Measurements from ENCODE around the gene RILPL1.

Gene RILPL1

DNA sequence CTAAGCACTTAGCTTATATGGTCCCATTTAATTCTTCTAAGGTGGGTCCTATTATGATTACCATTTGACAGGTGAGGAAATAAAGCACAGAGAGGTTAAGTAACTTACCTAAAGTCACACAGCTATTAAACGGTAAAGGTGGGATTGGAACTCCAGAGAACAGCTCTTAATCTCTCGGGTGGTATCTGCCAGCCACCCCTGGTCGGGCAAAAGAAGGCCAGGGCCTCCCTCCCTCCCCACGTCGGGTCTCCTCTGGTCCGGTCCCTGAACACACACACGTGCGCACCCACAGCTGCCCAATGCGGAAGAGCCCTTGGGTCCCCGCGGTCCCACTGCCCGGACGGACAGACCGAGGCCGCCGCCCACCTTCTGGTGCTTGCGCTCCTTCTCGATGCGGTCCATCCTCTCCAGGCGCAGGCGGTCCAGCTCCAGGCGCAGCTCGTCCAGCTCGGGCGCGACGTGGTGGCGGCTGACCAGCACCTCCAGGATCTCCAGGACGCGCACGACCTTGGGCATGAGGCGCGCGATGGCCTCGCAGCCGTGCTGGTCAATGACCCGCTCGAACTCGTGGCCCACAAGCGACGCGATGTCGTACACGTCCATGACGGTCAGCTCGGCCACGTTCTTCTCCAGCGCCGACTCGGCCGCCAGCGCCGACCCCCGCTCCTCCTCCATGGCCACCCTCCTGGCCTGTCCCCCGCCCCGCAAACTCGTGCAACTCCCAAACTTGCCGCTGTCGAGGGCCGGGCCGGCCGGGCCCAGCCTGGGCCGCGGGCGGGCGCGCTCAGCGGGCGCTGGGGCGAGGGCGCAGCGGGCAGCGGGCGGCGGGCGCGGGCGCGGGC, 490 bp downstream of the RILPL1 start:
- TF ChIP-seq GATA2 (IDR thresholded peaks at IDR 0.05; ENCODE audit: low read depth, low read length) (no peak), GATA3 (IDR thresholded peaks at IDR 0.05; ENCODE audit: low read depth, low read length) (no peak)

DNA sequence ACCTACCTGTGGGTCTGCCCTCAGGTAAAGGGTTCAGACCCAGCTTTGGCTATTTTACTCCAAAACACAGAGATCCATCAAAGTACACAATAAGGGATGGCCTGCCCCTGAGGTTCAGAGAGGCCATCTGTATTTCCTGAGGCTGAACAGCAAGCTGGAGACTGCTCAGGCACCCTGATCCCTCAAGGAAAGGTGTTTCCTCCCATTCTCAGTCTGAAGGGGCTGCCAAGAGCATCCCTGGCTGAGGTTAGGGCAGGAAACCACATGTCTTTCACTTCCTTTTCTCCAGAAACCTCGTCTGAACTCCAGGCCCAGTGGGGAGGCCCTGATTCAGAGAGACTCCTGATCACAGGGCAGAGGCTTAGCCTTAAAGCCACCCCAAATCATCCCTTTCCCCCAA, 1.5 kb downstream of the RILPL1 start:
- TF ChIP-seq GATA2 (IDR thresholded peaks at IDR 0.05; ENCODE audit: low read depth, low read length) (no peak), GATA3 (IDR thresholded peaks at IDR 0.05; ENCODE audit: low read depth, low read length) (no peak)

DNA sequence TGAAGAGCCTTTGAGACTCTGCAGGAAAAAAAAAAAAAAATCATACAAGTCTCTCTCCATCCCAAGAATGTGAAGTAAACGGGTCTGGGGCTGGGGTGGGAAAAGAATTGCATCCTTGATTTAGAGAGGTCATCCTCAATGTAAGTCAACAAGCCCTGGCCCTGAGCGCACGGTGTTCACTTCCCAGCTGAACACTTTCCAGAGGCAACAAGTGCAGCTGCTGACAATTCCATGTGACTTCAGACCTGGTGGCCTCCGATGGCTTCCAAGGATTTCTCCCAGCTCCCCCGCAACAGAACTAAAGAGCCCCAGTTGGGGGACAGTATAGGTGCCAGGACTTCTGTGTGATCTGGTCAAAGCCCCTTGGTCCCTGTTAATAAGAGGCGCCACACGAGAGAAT, 2.4 kb downstream of the RILPL1 start:
- TF ChIP-seq GATA2 (IDR thresholded peaks at IDR 0.05; ENCODE audit: low read depth, low read length) (no peak), GATA3 (IDR thresholded peaks at IDR 0.05; ENCODE audit: low read depth, low read length) (no peak)

DNA sequence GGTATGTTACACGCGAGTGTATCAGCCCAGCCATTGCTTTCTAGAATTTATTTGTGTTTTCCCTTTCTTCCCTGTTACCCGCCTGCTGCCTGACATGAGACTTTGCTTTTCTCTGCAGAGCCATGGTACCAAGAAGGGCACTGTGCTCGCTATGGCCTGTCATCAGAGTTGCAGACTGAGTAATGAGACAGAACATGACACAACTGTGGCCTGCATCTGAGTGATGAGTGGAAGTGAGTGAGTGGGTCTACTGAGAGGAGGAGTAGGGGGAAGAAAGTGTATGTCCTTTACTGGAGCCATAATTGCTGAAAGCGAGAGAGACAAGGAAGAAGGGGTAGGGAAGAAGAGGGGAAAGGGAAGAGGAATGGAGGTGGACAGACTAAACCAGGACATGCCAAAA, 2.9 kb downstream of the RILPL1 start:
- TF ChIP-seq GATA3 (IDR thresholded peaks at IDR 0.05; ENCODE audit: low read depth, low read length) = no peak
- TF ChIP-seq GATA2 (IDR thresholded peaks at IDR 0.05; ENCODE audit: low read depth, low read length) = no peak

DNA sequence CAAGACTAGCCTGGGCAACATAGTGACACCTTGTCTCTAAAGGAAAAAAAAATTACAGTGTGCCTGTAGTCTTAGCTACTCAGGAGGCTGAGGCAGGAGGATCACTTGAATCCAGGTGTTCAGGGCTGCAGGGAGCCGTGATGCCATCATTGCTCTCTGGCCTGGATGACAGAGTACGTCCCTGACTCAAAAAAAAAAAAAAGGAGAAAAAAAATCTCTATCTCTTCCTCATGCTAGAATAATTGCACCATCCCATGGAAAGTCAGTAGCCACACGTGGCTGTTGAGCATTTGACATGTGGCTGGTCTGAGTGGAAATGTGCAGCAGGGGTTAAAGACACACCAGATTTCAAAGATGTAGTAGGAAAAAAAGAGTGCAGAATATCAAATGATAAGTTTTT, 3.8 kb downstream of the RILPL1 start:
- TF ChIP-seq GATA3 (IDR thresholded peaks at IDR 0.05; ENCODE audit: low read depth, low read length) = no peak
- no peak for TF ChIP-seq GATA2 (IDR thresholded peaks at IDR 0.05; ENCODE audit: low read depth, low read length)

DNA sequence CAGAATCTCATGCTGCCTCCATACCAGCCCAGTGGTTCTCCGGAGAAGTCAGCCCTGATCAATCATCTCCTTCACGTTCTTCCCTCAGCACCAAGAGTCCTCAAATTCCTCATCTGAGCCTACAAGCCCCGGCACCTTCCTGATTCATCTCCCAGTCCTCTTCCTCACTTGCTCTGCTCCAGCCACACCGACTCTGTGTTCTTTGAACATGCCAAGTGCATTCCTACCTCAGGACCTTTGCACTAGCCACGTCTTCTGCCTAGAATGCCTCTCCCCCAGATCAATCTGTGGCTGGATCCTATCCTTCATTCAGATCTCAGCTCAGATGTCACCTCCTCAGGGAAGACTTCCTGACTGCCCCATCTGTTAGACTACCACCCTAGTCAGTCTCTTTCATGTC, 4.7 kb downstream of the RILPL1 start:
- TF ChIP-seq GATA2 (IDR thresholded peaks at IDR 0.05; ENCODE audit: low read depth, low read length) = no peak
- TF ChIP-seq GATA3 (IDR thresholded peaks at IDR 0.05; ENCODE audit: low read depth, low read length) = no peak

DNA sequence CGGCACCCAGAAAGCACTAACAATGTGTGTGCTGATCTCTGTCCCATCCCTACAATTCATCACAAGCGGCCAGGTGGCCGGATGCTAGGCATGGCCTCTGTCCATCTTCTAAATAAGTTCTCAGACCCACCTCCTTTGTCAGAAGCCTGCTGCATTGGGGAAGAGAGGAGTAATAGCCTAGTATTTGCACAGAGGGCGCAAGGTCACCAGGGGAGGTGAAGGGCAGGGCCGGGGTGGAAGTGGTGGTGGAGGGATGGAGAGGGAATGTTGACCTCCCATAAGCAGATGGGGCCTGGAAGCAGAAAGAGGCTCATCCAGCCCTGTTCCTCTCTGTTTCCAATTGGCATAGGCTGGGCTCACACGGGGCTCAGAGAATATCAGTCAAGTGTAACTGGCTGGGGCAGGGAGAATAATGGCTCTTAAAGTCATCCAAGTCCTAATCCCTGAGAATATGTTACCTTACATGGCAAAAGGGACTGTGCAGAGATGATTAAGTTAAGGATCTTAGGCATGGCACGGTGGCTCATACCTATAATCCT, 6.9 kb downstream of the RILPL1 start:
- TF ChIP-seq GATA2 (IDR thresholded peaks at IDR 0.05; ENCODE audit: low read depth, low read length) (no peak), GATA3 (IDR thresholded peaks at IDR 0.05; ENCODE audit: low read depth, low read length) (no peak)

DNA sequence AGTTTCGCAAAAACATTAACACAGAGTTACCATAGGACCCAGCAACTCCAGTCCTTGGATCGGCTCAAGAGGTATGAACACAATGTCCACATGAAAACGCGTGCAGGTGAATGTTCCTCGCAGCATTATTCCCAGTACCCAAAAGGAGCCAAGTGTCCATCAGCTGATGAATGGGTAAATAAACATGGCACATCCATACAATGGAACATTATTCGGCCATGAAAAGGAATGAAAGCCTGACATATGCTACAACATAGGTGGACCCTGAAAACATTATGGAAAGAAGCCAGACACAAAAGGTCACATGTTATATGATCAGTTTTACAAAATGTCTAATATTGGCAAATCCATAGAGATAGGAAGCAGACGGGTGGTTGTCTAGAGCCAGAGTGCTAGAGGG, 9.1 kb downstream of the RILPL1 start:
- TF ChIP-seq GATA3 (IDR thresholded peaks at IDR 0.05; ENCODE audit: low read depth, low read length) (no peak), GATA2 (IDR thresholded peaks at IDR 0.05; ENCODE audit: low read depth, low read length) (no peak)

DNA sequence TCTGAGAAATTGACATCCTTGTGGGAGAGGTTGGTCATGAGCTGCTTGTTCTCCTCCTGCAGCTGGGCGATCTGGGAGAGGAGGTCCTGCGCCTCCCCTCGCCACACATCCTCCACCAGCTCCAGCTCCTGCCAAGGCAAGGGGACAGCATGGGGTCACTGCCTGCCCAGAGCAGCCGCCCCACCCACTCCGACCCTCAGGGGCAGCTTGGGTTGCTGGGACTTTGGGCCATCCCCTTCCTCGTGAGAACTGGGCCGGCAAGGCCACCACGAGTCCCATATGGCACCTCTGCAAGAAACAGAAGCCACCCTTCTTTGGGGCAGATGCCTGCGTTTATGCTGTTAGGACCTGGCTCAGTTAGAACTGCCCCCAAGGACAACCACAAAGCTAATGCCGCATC, 10.0 kb downstream of the RILPL1 start:
- TF ChIP-seq GATA3 (IDR thresholded peaks at IDR 0.05; ENCODE audit: low read depth, low read length) (no peak), GATA2 (IDR thresholded peaks at IDR 0.05; ENCODE audit: low read depth, low read length) (no peak)

DNA sequence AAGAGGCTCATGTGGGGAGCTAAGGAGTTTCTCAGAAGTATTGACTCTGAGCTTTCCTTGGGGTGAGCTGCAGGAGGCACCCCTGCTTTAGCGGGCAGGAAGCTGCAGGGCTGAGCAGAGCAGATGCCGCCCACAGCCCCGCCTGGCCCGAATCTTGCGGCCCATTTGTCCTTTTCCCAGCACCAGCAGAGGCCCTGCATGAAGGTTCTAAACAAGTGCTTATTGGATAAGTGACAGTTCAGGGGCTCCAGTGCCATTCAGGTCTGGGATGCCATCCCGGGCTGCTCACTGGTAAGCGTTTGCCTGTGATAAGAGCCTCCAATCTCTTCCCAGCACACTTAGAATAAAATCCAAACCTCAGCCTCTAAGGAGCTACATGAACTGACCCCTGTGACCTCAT, 11.4 kb downstream of the RILPL1 start:
- TF ChIP-seq GATA3 (IDR thresholded peaks at IDR 0.05; ENCODE audit: low read depth, low read length) = no peak
- TF ChIP-seq GATA2 (IDR thresholded peaks at IDR 0.05; ENCODE audit: low read depth, low read length) = no peak

DNA sequence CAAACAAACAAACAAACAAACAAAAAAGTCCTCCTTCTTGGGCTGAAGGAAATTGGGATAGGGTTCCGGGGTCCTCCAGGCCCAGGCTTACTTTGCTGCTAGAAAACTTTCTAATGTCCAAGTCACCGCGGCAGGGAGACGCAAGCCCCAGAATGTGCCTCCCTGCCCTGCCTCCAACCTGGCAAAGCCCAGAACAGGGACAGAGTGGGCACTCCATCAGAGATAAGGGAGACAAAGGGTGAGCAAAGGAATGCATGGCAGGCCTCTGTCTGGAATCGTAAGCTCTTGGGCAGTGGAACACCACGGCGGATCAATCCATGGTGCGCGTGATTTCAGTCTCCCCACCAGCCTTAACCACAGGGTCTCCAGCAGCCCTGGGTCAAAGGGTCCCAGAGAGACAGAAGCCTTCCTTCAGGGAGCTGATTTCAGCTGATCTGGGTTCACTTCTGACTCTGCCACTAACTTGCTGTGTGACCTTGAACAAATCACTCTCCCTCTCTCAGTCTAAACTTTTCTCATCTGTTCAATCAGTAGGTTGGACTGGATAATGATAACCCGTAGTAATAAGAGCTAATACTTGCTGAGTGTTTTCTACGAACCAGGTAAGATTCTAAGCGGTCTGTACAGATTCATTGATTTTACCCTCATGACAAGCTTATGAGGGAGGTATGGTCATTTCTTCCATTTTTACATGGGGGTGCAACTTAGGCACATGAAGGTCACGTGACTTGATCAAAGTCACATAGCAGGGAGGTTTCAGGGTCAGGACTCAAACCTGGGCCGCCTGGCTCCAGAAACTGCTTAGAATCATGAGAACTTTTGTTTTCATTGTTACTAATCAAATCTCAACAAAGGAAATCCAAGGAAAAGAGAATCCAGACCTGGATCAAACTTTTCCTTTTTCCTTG, 12.7 kb downstream of the RILPL1 start:
- no peak for TF ChIP-seq GATA2 (IDR thresholded peaks at IDR 0.05; ENCODE audit: low read depth, low read length)
- TF ChIP-seq GATA3 (IDR thresholded peaks at IDR 0.05; ENCODE audit: low read depth, low read length) = no peak

DNA sequence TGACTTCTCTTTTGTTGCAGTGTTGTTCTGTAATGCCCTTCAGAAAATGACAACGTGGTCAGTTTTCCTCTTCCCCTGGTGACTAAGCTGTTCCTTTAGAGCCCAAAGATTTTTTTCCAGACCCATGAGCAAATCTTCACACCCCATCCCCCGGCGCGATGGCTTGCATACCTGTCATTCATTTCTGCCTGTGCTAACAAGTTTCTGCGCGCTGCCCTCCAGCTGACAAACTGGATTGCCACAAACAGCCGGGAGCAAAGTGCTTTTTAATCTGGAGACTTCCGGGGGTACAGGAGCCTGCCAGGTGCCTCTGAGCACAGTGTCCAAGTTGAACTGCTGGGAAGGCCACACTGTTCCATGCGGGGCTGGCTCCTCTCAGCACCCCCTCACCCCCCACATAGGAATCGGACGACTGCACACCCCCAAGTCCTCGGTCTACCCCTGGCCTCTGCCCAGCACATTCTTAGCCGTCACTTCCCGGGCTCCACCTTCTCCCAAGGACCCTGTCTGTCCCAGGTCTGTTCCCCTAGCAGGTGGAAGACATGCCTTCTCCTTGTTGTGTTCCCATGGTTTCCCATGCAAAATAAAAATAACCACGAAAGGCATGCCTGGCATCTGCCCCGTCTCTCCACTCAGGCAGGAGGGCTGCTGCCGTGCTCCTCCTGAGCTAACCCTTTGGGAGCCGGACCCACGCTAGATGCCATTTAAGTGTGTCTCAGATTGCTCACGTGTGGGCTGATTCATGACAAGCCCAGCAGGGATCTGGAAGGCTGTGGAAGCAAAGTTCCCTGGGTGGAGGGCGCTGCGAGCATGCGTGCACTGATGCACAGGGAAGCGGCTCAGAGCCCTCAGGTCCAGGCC, 14.1 kb downstream of the RILPL1 start:
- TF ChIP-seq GATA2 (IDR thresholded peaks at IDR 0.05; ENCODE audit: low read depth, low read length) (no peak), GATA3 (IDR thresholded peaks at IDR 0.05; ENCODE audit: low read depth, low read length) (no peak)

DNA sequence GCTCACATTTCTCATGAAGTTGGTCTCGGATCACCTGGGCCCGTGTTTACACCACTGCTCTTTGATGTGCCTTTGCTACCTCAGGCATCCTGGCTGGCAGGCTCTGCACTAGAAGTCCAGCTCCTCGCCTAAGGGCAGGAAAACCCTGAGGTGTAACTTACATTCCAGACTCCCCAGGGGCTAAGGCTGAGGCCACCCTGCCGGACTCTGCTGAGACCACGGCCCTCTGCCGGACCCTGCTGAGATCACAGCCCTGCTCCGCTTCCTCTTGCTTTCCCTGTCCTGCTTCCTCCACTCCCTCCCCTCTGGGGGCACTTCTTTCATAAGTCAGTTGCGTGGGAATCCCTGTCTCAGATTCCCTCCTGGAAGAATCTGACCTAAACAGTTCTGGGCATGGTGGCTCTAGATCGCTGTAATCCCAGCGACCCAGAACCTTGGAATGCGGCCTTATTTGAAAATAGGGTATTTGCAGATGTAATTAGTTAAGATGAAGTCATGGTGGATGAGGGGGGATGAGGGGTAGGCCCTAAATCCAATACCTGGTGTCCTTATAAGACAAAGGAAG, 17.2 kb downstream of the RILPL1 start:
- no peak for TF ChIP-seq GATA3 (IDR thresholded peaks at IDR 0.05; ENCODE audit: low read depth, low read length)
- TF ChIP-seq GATA2 (IDR thresholded peaks at IDR 0.05; ENCODE audit: low read depth, low read length) = no peak

All from SH-SY5Y (cell line).